ENCODE results near the gene LRRC4C. TPM values are rescaled to one million over a fixed set of nuclear protein-coding genes. Genes with fewer than 3 reads are reported as not detected.
A peak's percentile ranks its signal among the peaks of the same experiment; 100 is the strongest.

The LRRC4C gene
- total RNA-seq, 1 experiment from 2014 or later: not detected

DNA sequence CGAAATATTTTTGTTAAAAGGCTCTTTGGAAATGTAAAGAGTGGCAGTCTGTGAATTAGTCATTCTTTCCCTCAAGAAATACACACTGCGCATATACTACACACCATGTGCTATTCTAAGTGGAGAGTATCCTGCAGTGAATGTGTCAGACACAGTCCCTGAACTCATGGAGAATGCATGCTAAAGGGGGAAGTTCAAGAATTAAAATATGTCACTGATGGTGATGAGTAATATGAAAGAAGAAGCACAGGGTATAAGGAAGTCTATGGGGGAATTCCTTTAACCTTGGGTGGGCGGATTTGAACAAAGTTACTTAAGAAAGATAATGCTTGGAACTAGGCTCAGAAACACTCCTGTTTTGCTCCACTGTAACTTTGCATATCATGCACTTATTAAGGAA lies 153.0 kb downstream of the LRRC4C start:
- H3F3A ChIP-seq (ENCODE audit: low read length, unreplicated experiment): no peaks in the 10 kb centered on the region
- H3K4me3 ChIP-seq (ENCODE audit: low read length): no peak overlapping the region
- H4K20me1 ChIP-seq (ENCODE audit: low read length): no peaks in the 10 kb centered on the region
- no peak overlapping the region for H3K27ac ChIP-seq (ENCODE audit: low read length)
- H3K4me1 ChIP-seq (ENCODE audit: insufficient read depth, low read length): no peaks in the 10 kb centered on the region
- no peaks in the 10 kb centered on the region; the same call in 1 of the 2 replicates for H3K9me3 ChIP-seq (ENCODE audit: low read length)
- intact Hi-C loops (cut with micrococcal nuclease): no loop called here
- no peak overlapping the region for H3K4me2 ChIP-seq (ENCODE audit: low read length)
- BruUV-seq (replicated peaks): no TSS peak
- ATAC-seq (no peak), DNase-seq (no peak)
- H3K9ac ChIP-seq (ENCODE audit: low read length): no peak overlapping the region
- H3K9me2 ChIP-seq (replicated peaks; ENCODE audit: low read length): no peaks in the 10 kb centered on the region
- TF ChIP-seq, protein P1, sequence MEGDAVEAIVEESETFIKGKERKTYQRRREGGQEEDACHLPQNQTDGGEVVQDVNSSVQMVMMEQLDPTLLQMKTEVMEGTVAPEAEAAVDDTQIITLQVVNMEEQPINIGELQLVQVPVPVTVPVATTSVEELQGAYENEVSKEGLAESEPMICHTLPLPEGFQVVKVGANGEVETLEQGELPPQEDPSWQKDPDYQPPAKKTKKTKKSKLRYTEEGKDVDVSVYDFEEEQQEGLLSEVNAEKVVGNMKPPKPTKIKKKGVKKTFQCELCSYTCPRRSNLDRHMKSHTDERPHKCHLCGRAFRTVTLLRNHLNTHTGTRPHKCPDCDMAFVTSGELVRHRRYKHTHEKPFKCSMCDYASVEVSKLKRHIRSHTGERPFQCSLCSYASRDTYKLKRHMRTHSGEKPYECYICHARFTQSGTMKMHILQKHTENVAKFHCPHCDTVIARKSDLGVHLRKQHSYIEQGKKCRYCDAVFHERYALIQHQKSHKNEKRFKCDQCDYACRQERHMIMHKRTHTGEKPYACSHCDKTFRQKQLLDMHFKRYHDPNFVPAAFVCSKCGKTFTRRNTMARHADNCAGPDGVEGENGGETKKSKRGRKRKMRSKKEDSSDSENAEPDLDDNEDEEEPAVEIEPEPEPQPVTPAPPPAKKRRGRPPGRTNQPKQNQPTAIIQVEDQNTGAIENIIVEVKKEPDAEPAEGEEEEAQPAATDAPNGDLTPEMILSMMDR (conservative IDR thresholded peaks at IDR 0.05; ENCODE audit: low read depth, low read length): no peak
- TF ChIP-seq EZH2 (IDR thresholded peaks at IDR 0.05; ENCODE audit: low read length, unreplicated experiment) (no peak), EZH2phosphoT487 (IDR thresholded peaks at IDR 0.05; ENCODE audit: borderline replicate concordance, low read length) (no peak)
- ChIA-PET POLR2A (ENCODE audit: unreplicated experiment) (no interaction called here), CTCF (no interaction called here)
- no peaks in the 10 kb centered on the region for H3K36me3 ChIP-seq (ENCODE audit: low read depth, low read length)
- H3K79me2 ChIP-seq (ENCODE audit: low read length): no peaks in the 10 kb centered on the region
- H3K27me3 ChIP-seq (ENCODE audit: low read length): no peaks in the 10 kb centered on the region
- H2AFZ ChIP-seq (ENCODE audit: low read length): no peak overlapping the region

DNA sequence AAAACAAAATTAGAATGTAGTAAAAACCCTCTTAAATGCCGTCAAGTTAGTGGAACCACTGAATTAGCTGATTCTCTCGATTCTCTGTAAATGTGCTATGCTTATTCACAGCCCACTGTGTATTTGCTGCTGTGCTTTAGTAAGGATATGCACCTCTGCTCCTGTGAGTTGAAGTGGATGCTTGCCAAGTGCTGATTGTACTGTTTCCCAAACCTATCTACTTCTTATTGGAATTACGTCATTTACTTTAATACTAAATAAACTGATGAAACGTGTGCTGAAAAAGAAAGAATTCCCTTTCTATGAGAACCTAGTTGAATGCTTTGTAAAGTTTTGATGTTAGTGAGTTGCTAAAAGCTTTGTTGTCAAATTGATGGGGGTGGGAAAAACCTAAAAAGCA lies 158.4 kb downstream of the LRRC4C start:
- ChIA-PET CTCF (no interaction called here), POLR2A (ENCODE audit: unreplicated experiment) (no interaction called here)
- no peaks in the 10 kb centered on the region for H3K9me3 ChIP-seq (ENCODE audit: low read length)
- H3K27me3 ChIP-seq (ENCODE audit: low read length): no peaks in the 10 kb centered on the region
- peaks cover 11% of the 10 kb centered on the region; the same call in 1 of the 2 replicates for H3K4me1 ChIP-seq (ENCODE audit: insufficient read depth, low read length)
- peak overlapping the region; percentile 36 for H3K27ac ChIP-seq (ENCODE audit: low read length)
- DNase-seq: peak; percentile 42
- no peaks in the 10 kb centered on the region for H3F3A ChIP-seq (ENCODE audit: low read length, unreplicated experiment)
- TF ChIP-seq, protein P1 (conservative IDR thresholded peaks at IDR 0.05; ENCODE audit: low read depth, low read length): no peak
- TF ChIP-seq EZH2phosphoT487 (IDR thresholded peaks at IDR 0.05; ENCODE audit: borderline replicate concordance, low read length) (no peak), EZH2 (IDR thresholded peaks at IDR 0.05; ENCODE audit: low read length, unreplicated experiment) (no peak)
- no peaks in the 10 kb centered on the region for H4K20me1 ChIP-seq (ENCODE audit: low read length)
- H3K79me2 ChIP-seq (ENCODE audit: low read length): no peaks in the 10 kb centered on the region
- no peak overlapping the region for H3K4me2 ChIP-seq (ENCODE audit: low read length)
- H3K9me2 ChIP-seq (replicated peaks; ENCODE audit: low read length): no peaks in the 10 kb centered on the region
- ATAC-seq: no peak
- H2AFZ ChIP-seq (ENCODE audit: low read length): no peak overlapping the region
- intact Hi-C loops (cut with micrococcal nuclease): no loop called here
- H3K36me3 ChIP-seq (ENCODE audit: low read depth, low read length): no peaks in the 10 kb centered on the region
- no TSS peak for BruUV-seq (replicated peaks)
- no peak overlapping the region for H3K4me3 ChIP-seq (ENCODE audit: low read length)
- no peak overlapping the region for H3K9ac ChIP-seq (ENCODE audit: low read length)

DNA sequence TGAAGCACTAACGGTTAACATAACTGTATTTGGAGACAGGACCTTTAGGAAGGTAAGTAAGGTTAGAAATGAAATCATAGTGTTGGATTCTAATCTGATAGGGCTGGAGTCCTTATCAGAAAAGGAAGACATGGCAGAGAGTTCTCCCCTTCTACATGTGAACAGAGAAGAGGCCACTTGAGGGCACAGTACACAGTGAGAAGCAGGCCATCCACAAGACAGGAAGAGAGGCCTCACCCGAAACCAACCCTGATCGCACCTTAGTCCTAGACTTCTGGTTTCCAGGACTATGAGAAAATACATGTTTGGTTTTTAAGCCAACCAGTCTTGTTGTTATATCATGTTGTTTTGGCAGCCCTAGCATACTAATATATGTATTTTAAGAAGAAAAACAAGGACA lies 170.0 kb downstream of the LRRC4C start:
- Histone ChIP-seq H3K4me2 (ENCODE audit: low read length) (no peak overlapping the region), H3K4me3 (ENCODE audit: low read length) (no peak overlapping the region), H3K79me2 (ENCODE audit: low read length) (no peaks in the 10 kb centered on the region), H4K20me1 (ENCODE audit: low read length) (no peaks in the 10 kb centered on the region), H3F3A (ENCODE audit: low read length, unreplicated experiment) (no peaks in the 10 kb centered on the region), H3K27ac (ENCODE audit: low read length) (no peak overlapping the region), H3K27me3 (ENCODE audit: low read length) (no peaks in the 10 kb centered on the region), H3K4me1 (ENCODE audit: insufficient read depth, low read length) (peaks cover 6% of the 10 kb centered on the region; the same call in 1 of the 2 replicates), H3K9ac (ENCODE audit: low read length) (no peak overlapping the region), H3K9me2 (replicated peaks; ENCODE audit: low read length) (no peaks in the 10 kb centered on the region), H2AFZ (ENCODE audit: low read length) (no peak overlapping the region), H3K36me3 (ENCODE audit: low read depth, low read length) (no peaks in the 10 kb centered on the region), H3K9me3 (ENCODE audit: low read length) (no peaks in the 10 kb centered on the region)
- intact Hi-C loops (cut with micrococcal nuclease): no loop called here
- ChIA-PET CTCF (no interaction called here), POLR2A (ENCODE audit: unreplicated experiment) (no interaction called here)
- TF ChIP-seq EZH2 (IDR thresholded peaks at IDR 0.05; ENCODE audit: low read length, unreplicated experiment): no peak
- no peak for TF ChIP-seq EZH2phosphoT487 (IDR thresholded peaks at IDR 0.05; ENCODE audit: borderline replicate concordance, low read length)
- TF ChIP-seq, protein P1 (conservative IDR thresholded peaks at IDR 0.05; ENCODE audit: low read depth, low read length): no peak
- no peak for ATAC-seq
- BruUV-seq (replicated peaks): no TSS peak
- no peak for DNase-seq
